Neural cell (in vitro differentiated cells): ENCODE results near the gene COX6B2. TPM values are rescaled to one million over a fixed set of nuclear protein-coding genes. Genes with fewer than 3 reads are reported as not detected.

ENCODE experiments used
- H2AFZ ChIP-seq: fragments of 200-600, 300-800 bp; sonication (generic), shearing (Covaris generic); 2 replicates; pipeline ENCODE4 v1.6.0; 2014; ENCODE audit warnings: low read depth, mild to moderate bottlenecking, antibody characterized with exemption, low read length, moderate library complexity
- H3F3A ChIP-seq: fragments of 200-600 bp; shearing (Covaris generic); 2 replicates; pipeline ENCODE4 v1.6.1; 2016; ENCODE audit warnings: mild to moderate bottlenecking, moderate library complexity, mixed read lengths, antibody characterized with exemption, low read length; ENCODE audit not compliant: insufficient read depth, poor library complexity, severe bottlenecking
- H3K27ac ChIP-seq: fragments of 200-600, 300-800 bp; sonication (generic), shearing (Covaris generic); 2 replicates; pipeline ENCODE4 v1.5.1; 2014; ENCODE audit warnings: mild to moderate bottlenecking, low read length, moderate library complexity
- H3K27me3 ChIP-seq: fragments of 300-800, 200-600 bp; sonication (generic), shearing (Covaris generic); 2 replicates; pipeline ENCODE4 v1.6.0; 2014; ENCODE audit warnings: mild to moderate bottlenecking, low read depth, low read length, moderate library complexity; ENCODE audit not compliant: insufficient read depth
- H3K36me3 ChIP-seq: fragments of 300-800, 200-600 bp; sonication (generic), shearing (Covaris generic); 2 replicates; pipeline ENCODE4 v1.5.1; 2014; ENCODE audit warnings: mild to moderate bottlenecking, antibody characterized with exemption, low read length, moderate library complexity; ENCODE audit not compliant: insufficient read depth
- H3K4me2 ChIP-seq: fragments of 300-800, 200-600 bp; sonication (generic), shearing (Covaris generic); 2 replicates; pipeline ENCODE4 v1.6.0; 2014; ENCODE audit warnings: mild to moderate bottlenecking, low read length
- H3K4me3 ChIP-seq: fragments of 300-800, 200-600 bp; sonication (generic), shearing (Covaris generic); 2 replicates; pipeline ENCODE4 v1.5.1; 2014; ENCODE audit warnings: mild to moderate bottlenecking, low read length, moderate library complexity
- H3K79me2 ChIP-seq: fragments of 200-600 bp; shearing (Covaris generic); replicated peaks from 2 replicates; pipeline ENCODE4 v1.6.0; 2014; ENCODE audit warnings: mild to moderate bottlenecking, low read length, moderate library complexity; ENCODE audit not compliant: insufficient read depth
- H3K9ac ChIP-seq: fragments of 300-800, 200-600 bp; sonication (generic), shearing (Covaris generic); 2 replicates; pipeline ENCODE4 v1.6.1; 2016; ENCODE audit warnings: mild to moderate bottlenecking, low read length, mixed read lengths
- H3K9me2 ChIP-seq: fragments of 200-600 bp; shearing (Covaris generic); 2 replicates; pipeline ENCODE4 v1.6.1; 2016; ENCODE audit warnings: mild to moderate bottlenecking, low read length, mixed read lengths; ENCODE audit not compliant: insufficient read depth
- H3K9me3 ChIP-seq: fragments of 200-600, 300-800 bp; sonication (generic), shearing (Covaris generic); 2 replicates; pipeline ENCODE4 v1.6.1; 2016; ENCODE audit warnings: mild to moderate bottlenecking, mixed run types, low read length, moderate library complexity, mixed read lengths
- H4K20me1 ChIP-seq: fragments of 200-600 bp; shearing (Covaris generic); 2 replicates; pipeline ENCODE4 v1.6.1; 2016; ENCODE audit warnings: mild to moderate bottlenecking, mixed run types; ENCODE audit not compliant: insufficient read depth
- EP300 ChIP-seq: fragments of 450-650 bp; conservative IDR thresholded peaks from 2 replicates; pipeline ENCODE4 v1.6.1; 2014; ENCODE audit warnings: antibody characterized with exemption, mild to moderate bottlenecking, moderate library complexity; ENCODE audit not compliant: poor library complexity, severe bottlenecking
- EZH2 ChIP-seq: fragments of 200-600, 300-800 bp; shearing (Covaris generic), sonication (generic); IDR thresholded peaks from 2 replicates; pipeline ENCODE4 v1.6.1; 2014; ENCODE audit warnings: antibody characterized with exemption, low read length, borderline replicate concordance, mild to moderate bottlenecking; ENCODE audit not compliant: insufficient read depth, poor library complexity, severe bottlenecking
- MXI1 ChIP-seq: fragments of 450-650 bp; conservative IDR thresholded peaks from 2 replicates; pipeline ENCODE4 v1.6.1; 2014; ENCODE audit warnings: antibody characterized with exemption, mild to moderate bottlenecking; ENCODE audit not compliant: poor library complexity, severe bottlenecking
- POLR2AphosphoS5 ChIP-seq: IDR thresholded peaks from 2 replicates; pipeline ENCODE4 v1.6.1; 2012
- RAD21 ChIP-seq: fragments of 450-650 bp; conservative IDR thresholded peaks from 2 replicates; pipeline ENCODE4 v1.6.1; 2014; ENCODE audit warnings: antibody characterized with exemption, mild to moderate bottlenecking, moderate library complexity
- REST ChIP-seq: IDR thresholded peaks from 2 replicates; pipeline ENCODE4 v1.6.1; 2012; ENCODE audit warnings: borderline replicate concordance
- SMC3 ChIP-seq: fragments of 450-650 bp; conservative IDR thresholded peaks from 2 replicates; pipeline ENCODE4 v1.6.1; 2014; ENCODE audit warnings: antibody characterized with exemption, mild to moderate bottlenecking, moderate library complexity; ENCODE audit not compliant: poor library complexity
- TAF1 ChIP-seq: IDR thresholded peaks from 2 replicates; pipeline ENCODE4 v1.6.1; 2012; ENCODE audit warnings: low read depth
- polyA plus RNA-seq: library from polyadenylated mRNA; depleted of rRNA; stranded (reverse); fragments of >200 nt; gene quantifications from 2 replicates; pipeline ENCODE4 v1.2.3, GENCODE V29; 2014
- TF ChIP-seq, protein P1 (sequence below): fragments of 450-650 bp; IDR thresholded peaks from 2 replicates; pipeline ENCODE4 v1.5.1; 2014; ENCODE audit warnings: antibody characterized with exemption, mild to moderate bottlenecking, moderate library complexity; ENCODE audit not compliant: poor library complexity, severe bottlenecking

Gene COX6B2
- polyA plus RNA-seq, 1 donor from 2014 or later: 0.17 TPM

- Histone ChIP-seq H3K27me3 (peaks cover 35% of the 10 kb centered on the region), H3K36me3 (no peaks in the 10 kb centered on the region), H4K20me1 (no peaks in the 10 kb centered on the region), H3K9ac (no peak overlapping the region), H3F3A (no peaks in the 10 kb centered on the region), H3K27ac (no peak overlapping the region), H3K4me3 (no peak overlapping the region), H3K4me2 (no peak overlapping the region), H3K9me3 (no peaks in the 10 kb centered on the region), H2AFZ (no peak overlapping the region), H3K79me2 (no peaks in the 10 kb centered on the region), H3K9me2 (no peaks in the 10 kb centered on the region)
- no peak for TF ChIP-seq MXI1
- TF ChIP-seq RAD21: no peak
- no peak for TF ChIP-seq SMC3
- TF ChIP-seq EP300: no peak
- no peak for TF ChIP-seq POLR2AphosphoS5
- TF ChIP-seq REST: no peak
- TF ChIP-seq, protein P1, sequence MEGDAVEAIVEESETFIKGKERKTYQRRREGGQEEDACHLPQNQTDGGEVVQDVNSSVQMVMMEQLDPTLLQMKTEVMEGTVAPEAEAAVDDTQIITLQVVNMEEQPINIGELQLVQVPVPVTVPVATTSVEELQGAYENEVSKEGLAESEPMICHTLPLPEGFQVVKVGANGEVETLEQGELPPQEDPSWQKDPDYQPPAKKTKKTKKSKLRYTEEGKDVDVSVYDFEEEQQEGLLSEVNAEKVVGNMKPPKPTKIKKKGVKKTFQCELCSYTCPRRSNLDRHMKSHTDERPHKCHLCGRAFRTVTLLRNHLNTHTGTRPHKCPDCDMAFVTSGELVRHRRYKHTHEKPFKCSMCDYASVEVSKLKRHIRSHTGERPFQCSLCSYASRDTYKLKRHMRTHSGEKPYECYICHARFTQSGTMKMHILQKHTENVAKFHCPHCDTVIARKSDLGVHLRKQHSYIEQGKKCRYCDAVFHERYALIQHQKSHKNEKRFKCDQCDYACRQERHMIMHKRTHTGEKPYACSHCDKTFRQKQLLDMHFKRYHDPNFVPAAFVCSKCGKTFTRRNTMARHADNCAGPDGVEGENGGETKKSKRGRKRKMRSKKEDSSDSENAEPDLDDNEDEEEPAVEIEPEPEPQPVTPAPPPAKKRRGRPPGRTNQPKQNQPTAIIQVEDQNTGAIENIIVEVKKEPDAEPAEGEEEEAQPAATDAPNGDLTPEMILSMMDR: no peak
- TF ChIP-seq TAF1: no peak
- no peak for TF ChIP-seq EZH2
Observed at GRCh38 chr19:55368106-55368505, 13.6 kb upstream of the COX6B2 start.

GRCh38 chr19:55366790-55367189 is 12.3 kb upstream of the COX6B2 start:
- Histone ChIP-seq H3K9ac (no peak overlapping the region), H4K20me1 (no peaks in the 10 kb centered on the region), H3K27ac (no peak overlapping the region), H2AFZ (no peak overlapping the region), H3K4me3 (no peak overlapping the region), H3K4me2 (no peak overlapping the region), H3F3A (no peaks in the 10 kb centered on the region), H3K27me3 (peaks cover 35% of the 10 kb centered on the region), H3K79me2 (no peaks in the 10 kb centered on the region), H3K9me3 (no peaks in the 10 kb centered on the region), H3K9me2 (no peaks in the 10 kb centered on the region), H3K36me3 (no peaks in the 10 kb centered on the region)
- TF ChIP-seq REST: no peak
- TF ChIP-seq EP300: no peak
- no peak for TF ChIP-seq EZH2
- no peak for TF ChIP-seq POLR2AphosphoS5
- TF ChIP-seq RAD21: no peak
- no peak for TF ChIP-seq TAF1
- TF ChIP-seq, protein P1: no peak
- no peak for TF ChIP-seq SMC3
- TF ChIP-seq MXI1: no peak
